Measurements from ENCODE around the gene GRM7. TPM values are rescaled to one million over a fixed set of nuclear protein-coding genes. Genes with fewer than 3 reads are reported as not detected.

GRM7 gene
- total RNA-seq, 1 experiment from 2014 or later, result 0.28 TPM

DNA sequence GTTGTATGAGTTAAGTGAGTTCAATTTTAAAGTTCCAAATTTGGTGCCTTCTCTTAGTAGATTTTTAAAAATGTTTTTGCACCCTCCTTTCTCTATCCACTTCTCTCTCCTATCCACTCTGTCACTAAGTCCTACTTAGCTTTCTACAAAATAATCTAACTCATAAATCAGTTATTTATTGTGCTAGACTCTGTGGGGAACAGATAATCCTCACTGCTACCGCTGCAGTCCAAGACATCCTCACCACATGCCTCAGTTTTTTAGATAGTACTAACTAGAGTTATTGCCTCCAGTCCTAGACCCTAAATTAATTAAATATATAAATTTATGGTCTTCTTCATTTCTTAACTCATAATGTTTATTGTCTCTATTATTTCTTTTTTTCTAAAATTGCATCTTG lies 576.3 kb downstream of the GRM7 start:
- H2BK12ac ChIP-seq (ENCODE audit: insufficient read length, low read depth, low read length), result no peak overlapping the region
- no peaks in the 10 kb centered on the region for H3K79me2 ChIP-seq (ENCODE audit: insufficient read depth, low read length)
- no peak overlapping the region for H3K27ac Mint-ChIP-seq
- no peak overlapping the region for H2AFZ ChIP-seq (ENCODE audit: low read length)
- H3K36me3 Mint-ChIP-seq (ENCODE audit: insufficient read depth in 1 of 3, low read depth in 3 of 3), result peaks cover 4 to 14% (median 9%) of the 10 kb centered on the region in 3 experiments
- H4K8ac ChIP-seq (replicated peaks; ENCODE audit: insufficient read length, low read depth, low read length), result no peak overlapping the region
- H3K9me3 Mint-ChIP-seq, result peaks cover 10 to 11% of the 10 kb centered on the region in 2 experiments
- no peak overlapping the region for H2BK5ac ChIP-seq (ENCODE audit: insufficient read length, low read length)
- H3K27me3 Mint-ChIP-seq (ENCODE audit: low read depth), result no peaks in the 10 kb centered on the region
- no peak overlapping the region for H3K4me2 ChIP-seq (ENCODE audit: insufficient read depth, insufficient read length, low read length)
- H3K4me3 Mint-ChIP-seq, result no peak overlapping the region
- no peak overlapping the region for H2AK5ac ChIP-seq (ENCODE audit: insufficient read length, low read length)
- no peak overlapping the region for H2BK120ac ChIP-seq (ENCODE audit: low read depth, low read length, poor library complexity, severe bottlenecking)
- no peak overlapping the region for H3K23ac ChIP-seq (ENCODE audit: insufficient read length, low read depth, low read length)
- no peak overlapping the region for H3T11ph ChIP-seq (ENCODE audit: low read length)
- no peaks in the 10 kb centered on the region for H3K23me2 ChIP-seq (ENCODE audit: insufficient read length, low read depth, low read length, poor library complexity, severe bottlenecking)
- H4K5ac ChIP-seq (ENCODE audit: insufficient read length, low read depth, low read length), result no peak overlapping the region
- H3K56ac ChIP-seq (ENCODE audit: insufficient read length, low read depth, low read length), result no peak overlapping the region
- no peak overlapping the region for H3K4ac ChIP-seq (ENCODE audit: low read depth, low read length)
- no peaks in the 10 kb centered on the region for H3K79me1 ChIP-seq (ENCODE audit: insufficient read depth, low read depth, low read length, poor library complexity, severe bottlenecking)
- no peak for DNase-seq
- H3K18ac ChIP-seq (ENCODE audit: insufficient read length, low read depth, low read length), result no peak overlapping the region
- H3K9me3 ChIP-seq (ENCODE audit: control insufficient read depth, low read depth, low read length), result peaks cover 9% of the 10 kb centered on the region
- no peak overlapping the region for H2BK20ac ChIP-seq (ENCODE audit: low read depth, low read length, poor library complexity, severe bottlenecking)
- no CpG with 5 or more reads among the region's 1 CpG for WGBS (ENCODE audit: extremely low coverage, insufficient read length, low lambda C conversion rate)
- H3K27ac ChIP-seq (ENCODE audit: insufficient read length, low read depth, low read length), result no peak overlapping the region
- no peaks in the 10 kb centered on the region for H3K4me1 ChIP-seq (ENCODE audit: insufficient read depth, low read length)
- H3K27me3 ChIP-seq (ENCODE audit: insufficient read depth, low read length), result no peaks in the 10 kb centered on the region
- no peak overlapping the region for H3K9ac ChIP-seq (ENCODE audit: extremely low read depth, insufficient read length, low read length)
- H2BK15ac ChIP-seq (ENCODE audit: low read depth, low read length), result no peak overlapping the region
- no peak overlapping the region for H4K91ac ChIP-seq (ENCODE audit: insufficient read length, low read depth, low read length)
- no peaks in the 10 kb centered on the region for H4K20me1 ChIP-seq (ENCODE audit: control insufficient read depth, insufficient read depth, insufficient read length)
- H3K14ac ChIP-seq (ENCODE audit: insufficient read depth, low read length), result no peak overlapping the region
- TF ChIP-seq, protein P1, sequence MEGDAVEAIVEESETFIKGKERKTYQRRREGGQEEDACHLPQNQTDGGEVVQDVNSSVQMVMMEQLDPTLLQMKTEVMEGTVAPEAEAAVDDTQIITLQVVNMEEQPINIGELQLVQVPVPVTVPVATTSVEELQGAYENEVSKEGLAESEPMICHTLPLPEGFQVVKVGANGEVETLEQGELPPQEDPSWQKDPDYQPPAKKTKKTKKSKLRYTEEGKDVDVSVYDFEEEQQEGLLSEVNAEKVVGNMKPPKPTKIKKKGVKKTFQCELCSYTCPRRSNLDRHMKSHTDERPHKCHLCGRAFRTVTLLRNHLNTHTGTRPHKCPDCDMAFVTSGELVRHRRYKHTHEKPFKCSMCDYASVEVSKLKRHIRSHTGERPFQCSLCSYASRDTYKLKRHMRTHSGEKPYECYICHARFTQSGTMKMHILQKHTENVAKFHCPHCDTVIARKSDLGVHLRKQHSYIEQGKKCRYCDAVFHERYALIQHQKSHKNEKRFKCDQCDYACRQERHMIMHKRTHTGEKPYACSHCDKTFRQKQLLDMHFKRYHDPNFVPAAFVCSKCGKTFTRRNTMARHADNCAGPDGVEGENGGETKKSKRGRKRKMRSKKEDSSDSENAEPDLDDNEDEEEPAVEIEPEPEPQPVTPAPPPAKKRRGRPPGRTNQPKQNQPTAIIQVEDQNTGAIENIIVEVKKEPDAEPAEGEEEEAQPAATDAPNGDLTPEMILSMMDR (conservative IDR thresholded peaks at IDR 0.05), result no peak
- H3K4me1 Mint-ChIP-seq, result peaks cover 2% of the 10 kb centered on the region in 2 experiments; a peak in 3 of 4 replicates
